D721Med (cell line): ENCODE results near the gene CTNNA3.

Source experiments
- DNase-seq: peaks from one replicate; pipeline ENCODE4 v3.0.0; 2011; ENCODE audit warnings: low spot score; ENCODE audit not compliant: insufficient read length
- FAIRE-seq: peaks from 2 replicates; lab custom pipeline; 2011; peaks lifted over from hg19 to GRCh38; lab: Jason Lieb, UNC
- CTCF ChIP-seq: IDR thresholded peaks from 2 replicates; pipeline ENCODE4 v1.5.1; 2012; ENCODE audit warnings: mild to moderate bottlenecking, control low read depth; ENCODE audit not compliant: insufficient read depth; ENCODE audit errors: missing control alignments

The CTNNA3 gene

GRCh38 chr10:66773472-66773817, 922.5 kb downstream of the CTNNA3 start:
- TF ChIP-seq CTCF: no peak
- DNase-seq: no peak
- FAIRE-seq: no peak

- DNase-seq: no peak
- TF ChIP-seq CTCF: no peak
- FAIRE-seq: no peak
Measured at GRCh38 chr10:66772548-66773471, 923.2 kb downstream of the CTNNA3 start.

- DNase-seq (no peak), FAIRE-seq (no peak)
- TF ChIP-seq CTCF: no peak
Measured at GRCh38 chr10:66767707-66768106, 928.3 kb downstream of the CTNNA3 start.

GRCh38 chr10:66762218-66762729, 933.7 kb downstream of the CTNNA3 start:
- TF ChIP-seq CTCF: no peak
- no peak for FAIRE-seq

GRCh38 chr10:66760941-66761340, 935.1 kb downstream of the CTNNA3 start:
- no peak for FAIRE-seq
- no peak for TF ChIP-seq CTCF
- DNase-seq: no peak

More at GRCh38 chr10:66762218-66762729, 933.7 kb downstream of the CTNNA3 start:
- no peak for DNase-seq

- DNase-seq: no peak
- no peak for TF ChIP-seq CTCF
- FAIRE-seq: no peak
Measured at GRCh38 chr10:66755474-66755873, 940.5 kb downstream of the CTNNA3 start.

GRCh38 chr10:66752714-66753113, 943.3 kb downstream of the CTNNA3 start:
- TF ChIP-seq CTCF: no peak
- FAIRE-seq: no peak
- no peak for DNase-seq
